Tibial nerve (tissue), 4 donors: ENCODE results near the gene RNF212B. TPM values are rescaled to one million over a fixed set of nuclear protein-coding genes. Genes with fewer than 3 reads are reported as not detected.
"Not testable (repeated sequence)": the region's sequence is repeated elsewhere in the genome, so short reads cannot be mapped to it uniquely, and the experiment has no call there.

Experiments
- DNase-seq, 2 donors: peaks; one replicate each; pipeline ENCODE4 v3.0.0-alpha.2; 2019; ENCODE audit warnings: low spot score in 2 of 2
- H3K27ac ChIP-seq, 4 donors: fragments of 200-600 bp; sonication (generic) in 3 of 4; one replicate each; pipeline ENCODE4 v1.5.1; 2017 to 2019; ENCODE audit warnings: mild to moderate bottlenecking in 1 of 4
- H3K27me3 ChIP-seq, 2 donors: fragments of 200-600 bp; sonication (generic) in 1 of 2; one replicate each; pipeline versions ENCODE4 v1.5.1 to v1.6.0; 2017 to 2019
- H3K36me3 ChIP-seq, 3 donors: fragments of 200-600 bp; sonication (generic); one replicate each; pipeline ENCODE4 v1.5.1; 2018 to 2019
- H3K4me1 ChIP-seq, 4 donors: fragments of 200-600 bp; sonication (generic) in 3 of 4; one replicate each; pipeline ENCODE4 v1.5.1; 2017 to 2019
- H3K4me3 ChIP-seq, 4 donors: fragments of 200-600 bp; sonication (generic) in 3 of 4; one replicate each; pipeline ENCODE4 v1.5.1; 2017 to 2019; ENCODE audit warnings: mild to moderate bottlenecking in 1 of 4, moderate library complexity in 1 of 4
- H3K9me3 ChIP-seq, 4 donors: fragments of 200-600 bp; sonication (generic) in 3 of 4; one replicate each; pipeline ENCODE4 v1.5.1; 2017 to 2019
- EP300 ChIP-seq, 2 donors: sonication (generic); formaldehyde crosslinking; IDR thresholded peaks; one replicate each; pipeline ENCODE4 v1.6.1; 2017; ENCODE audit warnings: antibody characterized with exemption in 2 of 2, mild to moderate bottlenecking in 1 of 2
- POLR2A ChIP-seq, 2 donors: fragments of 450-650 bp; IDR thresholded peaks; one replicate each; pipeline ENCODE4 v1.6.1; 2017; ENCODE audit warnings: antibody characterized with exemption in 2 of 2, mild to moderate bottlenecking in 2 of 2, moderate library complexity in 2 of 2
- WGBS, 2 donors: methylation state at CpG; one replicate each; pipeline ENCODE4 v1.1.5; 2018; 5-methylcytosine and 5-hydroxymethylcytosine counted together
- total RNA-seq, 4 donors: library from RNA; depleted of rRNA; stranded (reverse); fragments of >200 nt; gene quantifications; one replicate each; pipeline ENCODE4 v1.1.0, GENCODE V29; 2016
- TF ChIP-seq, protein P1 (sequence below), 5 experiments: fragments of 200-600 bp in 3 of 5; fragments of 450-650 bp in 2 of 5; sonication (generic) in 3 of 5; IDR thresholded peaks; one replicate each; pipeline ENCODE4 v1.5.1; 2016 to 2019; ENCODE audit warnings: antibody characterized with exemption in 5 of 5, mild to moderate bottlenecking in 3 of 5, moderate library complexity in 2 of 5

RNF212B gene, protein sequence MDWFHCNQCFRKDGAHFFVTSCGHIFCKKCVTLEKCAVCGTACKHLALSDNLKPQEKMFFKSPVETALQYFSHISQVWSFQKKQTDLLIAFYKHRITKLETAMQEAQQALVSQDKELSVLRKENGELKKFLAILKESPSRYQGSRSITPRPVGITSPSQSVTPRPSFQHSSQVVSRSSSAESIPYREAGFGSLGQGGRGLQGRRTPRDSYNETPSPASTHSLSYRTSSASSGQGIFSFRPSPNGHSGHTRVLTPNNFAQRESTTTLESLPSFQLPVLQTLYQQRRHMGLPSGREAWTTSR
- not detected for total RNA-seq

- Histone ChIP-seq H3K9me3 (no peaks in the 10 kb centered on the region), H3K4me1 (peaks cover 0 to 12% (median 3%) of the 10 kb centered on the region in 4 donors), H3K4me3 (peak within 1 kb of the TSS in 3 of 4 donors; percentile 8 to 40 (median 32)), H3K27ac (peak within 1 kb of the TSS in 2 of 4 donors; percentile 32 to 71), H3K27me3 (no peaks in the 10 kb centered on the region), H3K36me3 (no peaks in the 10 kb centered on the region)
- TF ChIP-seq POLR2A (IDR thresholded peaks at IDR 0.05) = no peak
- TF ChIP-seq, protein P1, sequence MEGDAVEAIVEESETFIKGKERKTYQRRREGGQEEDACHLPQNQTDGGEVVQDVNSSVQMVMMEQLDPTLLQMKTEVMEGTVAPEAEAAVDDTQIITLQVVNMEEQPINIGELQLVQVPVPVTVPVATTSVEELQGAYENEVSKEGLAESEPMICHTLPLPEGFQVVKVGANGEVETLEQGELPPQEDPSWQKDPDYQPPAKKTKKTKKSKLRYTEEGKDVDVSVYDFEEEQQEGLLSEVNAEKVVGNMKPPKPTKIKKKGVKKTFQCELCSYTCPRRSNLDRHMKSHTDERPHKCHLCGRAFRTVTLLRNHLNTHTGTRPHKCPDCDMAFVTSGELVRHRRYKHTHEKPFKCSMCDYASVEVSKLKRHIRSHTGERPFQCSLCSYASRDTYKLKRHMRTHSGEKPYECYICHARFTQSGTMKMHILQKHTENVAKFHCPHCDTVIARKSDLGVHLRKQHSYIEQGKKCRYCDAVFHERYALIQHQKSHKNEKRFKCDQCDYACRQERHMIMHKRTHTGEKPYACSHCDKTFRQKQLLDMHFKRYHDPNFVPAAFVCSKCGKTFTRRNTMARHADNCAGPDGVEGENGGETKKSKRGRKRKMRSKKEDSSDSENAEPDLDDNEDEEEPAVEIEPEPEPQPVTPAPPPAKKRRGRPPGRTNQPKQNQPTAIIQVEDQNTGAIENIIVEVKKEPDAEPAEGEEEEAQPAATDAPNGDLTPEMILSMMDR (IDR thresholded peaks at IDR 0.05) = no peak
- TF ChIP-seq EP300 (IDR thresholded peaks at IDR 0.05) = no peak
- 27 to 31% methylated on average over 39 of the region's 39 CpGs for WGBS, 2 donors
- peak; percentile 76 to 86 for DNase-seq
These were observed at the start of gene RNF212B for GRCh38 chr14:23237772-23238594. Gene RNF212B, plus strand, starts transcription at chr14:23237936. Its CDS starts 2,410 bp downstream, at chr14:23240346.

DNA sequence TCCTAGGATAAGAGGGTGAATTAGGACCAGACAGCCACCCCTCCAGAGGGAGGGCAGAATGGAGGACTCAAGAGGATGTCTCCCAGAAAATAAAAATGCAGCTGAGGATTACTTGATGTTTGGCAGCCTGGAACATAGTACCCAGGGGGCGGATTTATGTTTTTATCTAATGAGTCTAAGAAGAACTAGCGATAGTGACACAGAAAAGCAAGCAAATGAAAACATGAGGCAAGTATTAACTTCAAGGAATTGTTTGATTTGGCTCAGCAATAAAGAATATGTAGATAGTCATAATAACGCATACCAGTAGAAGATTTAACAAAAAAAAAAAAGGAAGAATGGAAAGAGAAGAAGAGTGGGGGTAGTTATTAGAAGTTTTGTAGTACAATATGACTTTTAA is 44.3 kb upstream of the RNF212B start:
- Histone ChIP-seq H3K4me1 (no peaks in the 10 kb centered on the region), H3K27ac (no peak overlapping the region), H3K4me3 (no peak overlapping the region), H3K27me3 (no peaks in the 10 kb centered on the region), H3K36me3 (no peaks in the 10 kb centered on the region), H3K9me3 (no peaks in the 10 kb centered on the region)
- no peak for DNase-seq
- 52 to 55% methylated on average over 3 of the region's 3 CpGs for WGBS, 2 donors
- no peak for TF ChIP-seq EP300 (IDR thresholded peaks at IDR 0.05)
- TF ChIP-seq, protein P1 (IDR thresholded peaks at IDR 0.05) = no peak

DNA sequence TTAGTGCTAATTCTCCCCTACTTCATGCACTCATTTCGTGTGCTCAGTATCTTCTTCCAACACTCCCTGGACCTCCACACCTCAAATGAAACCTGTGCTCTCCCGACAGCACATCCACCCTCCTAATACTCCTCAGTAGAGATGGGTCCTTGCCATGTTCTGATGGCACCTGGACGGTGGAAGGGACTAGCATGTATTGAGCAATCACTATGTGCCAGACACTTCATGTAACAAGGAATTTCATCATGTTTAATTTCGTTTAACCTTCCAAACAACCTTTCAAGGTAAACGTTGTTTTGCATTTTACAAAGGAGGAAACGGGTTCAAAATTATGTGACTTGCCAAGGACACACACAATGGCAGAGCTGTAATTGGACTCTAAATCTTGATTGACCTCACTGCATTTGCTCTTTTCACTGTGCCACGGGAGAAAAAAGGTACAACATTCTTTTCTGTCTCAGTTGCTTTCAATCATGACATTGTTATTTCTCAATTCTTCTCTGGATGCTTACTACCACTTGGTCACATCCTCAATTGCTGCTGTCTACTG is 42.1 kb upstream of the RNF212B start:
- TF ChIP-seq EP300 (IDR thresholded peaks at IDR 0.05) = no peak
- TF ChIP-seq, protein P1 (IDR thresholded peaks at IDR 0.05) = no peak
- no peak for TF ChIP-seq POLR2A (IDR thresholded peaks at IDR 0.05)
- 72 to 74% methylated on average over 7 of the region's 7 CpGs for WGBS, 2 donors
- Histone ChIP-seq H3K27me3 (no peaks in the 10 kb centered on the region), H3K4me1 (no peaks in the 10 kb centered on the region), H3K36me3 (no peaks in the 10 kb centered on the region), H3K9me3 (no peaks in the 10 kb centered on the region), H3K27ac (no peak overlapping the region), H3K4me3 (no peak overlapping the region)
- no peak for DNase-seq

DNA sequence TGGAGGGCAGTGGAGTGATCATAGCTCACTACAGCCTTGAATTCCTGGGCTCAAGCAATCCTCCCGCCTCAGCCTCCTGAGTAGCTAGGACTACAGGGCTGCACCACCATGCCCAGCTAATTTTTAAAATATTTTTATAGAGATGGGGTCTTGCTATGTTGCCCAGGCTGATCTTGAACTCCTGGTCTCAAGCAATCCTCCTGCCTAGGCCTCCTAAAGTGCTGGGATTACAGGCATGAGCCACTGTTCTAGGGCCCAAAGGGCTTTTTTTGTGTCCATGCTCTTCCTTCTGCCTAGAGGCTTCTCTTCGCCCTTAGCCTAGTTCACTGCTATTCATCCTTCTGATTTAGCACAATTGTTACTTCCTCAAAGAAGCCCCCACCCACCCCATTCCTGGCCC is 41.2 kb upstream of the RNF212B start:
- H3K4me3 ChIP-seq = not testable (repeated sequence)

DNA sequence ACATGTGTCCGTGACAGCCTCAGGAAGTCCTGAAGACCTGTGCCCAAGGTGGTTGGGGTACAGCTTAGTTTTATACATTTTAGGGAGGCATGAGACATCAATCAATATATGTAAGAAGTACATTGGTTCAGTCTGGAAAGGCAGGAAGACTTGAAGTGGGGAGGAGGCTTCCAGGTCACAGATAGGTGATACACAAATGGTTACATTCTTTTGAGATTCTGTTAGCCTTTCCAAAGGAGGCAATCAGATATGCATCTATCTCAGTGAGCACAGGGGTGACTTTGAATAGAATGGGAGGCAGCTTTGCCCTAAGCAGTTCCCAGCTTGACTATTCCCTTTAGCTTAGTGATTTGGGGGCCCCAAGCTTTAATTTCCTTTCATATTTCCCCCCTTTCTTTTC is 38.6 kb upstream of the RNF212B start:
- not testable (repeated sequence) for H3K27ac ChIP-seq, H3K9me3 ChIP-seq, DNase-seq, H3K4me1 ChIP-seq, H3K4me3 ChIP-seq, H3K36me3 ChIP-seq, H3K27me3 ChIP-seq
- 88 to 94% methylated on average over 1 of the region's 1 CpG for WGBS, 2 donors

More for the DNA sequence above, 41.2 kb upstream of the RNF212B start:
- 78 to 93% methylated on average over 2 of the region's 2 CpGs for WGBS, 2 donors
- not testable (repeated sequence) for DNase-seq, H3K4me1 ChIP-seq, H3K27ac ChIP-seq, H3K27me3 ChIP-seq, H3K9me3 ChIP-seq, H3K36me3 ChIP-seq

GRCh38 chr14:23202001-23202400 is 35.7 kb upstream of the RNF212B start:
- Histone ChIP-seq H3K9me3 (no peaks in the 10 kb centered on the region), H3K4me1 (no peaks in the 10 kb centered on the region), H3K4me3 (no peak overlapping the region), H3K27me3 (no peaks in the 10 kb centered on the region), H3K27ac (no peak overlapping the region), H3K36me3 (no peaks in the 10 kb centered on the region)
- WGBS, 2 donors = 92 to 97% methylated on average over 7 of the region's 7 CpGs
- TF ChIP-seq, protein P1 (IDR thresholded peaks at IDR 0.05) = no peak
- TF ChIP-seq POLR2A (IDR thresholded peaks at IDR 0.05) (no peak), EP300 (IDR thresholded peaks at IDR 0.05) (no peak)
- DNase-seq = no peak
